Measurements from ENCODE around the gene SETD7.

GRCh38 chr4:139469869-139470268 is 86.2 kb downstream of the SETD7 start:
- no peak for TF ChIP-seq CTCF (IDR thresholded peaks at IDR 0.05)
- no peak for TF ChIP-seq POLR2A (IDR thresholded peaks at IDR 0.05)
- TF ChIP-seq POLR2AphosphoS5 (IDR thresholded peaks at IDR 0.05), result peak in 1 of 3 donors; percentile 27
- TF ChIP-seq EP300 (IDR thresholded peaks at IDR 0.05), result no peak

Measured in stomach (tissue), 4 donors.